ENCODE data around the gene PIGC. TPM values are rescaled to one million over a fixed set of nuclear protein-coding genes. Genes with fewer than 3 reads are reported as not detected.

Gene PIGC
- total and polyA plus RNA-seq, 9 donors = 22.7 to 31.6 (median 26.0) TPM

- Histone ChIP-seq H3K9me3 (replicated peaks; ENCODE audit: control insufficient read depth, low read depth, low read length) (no peaks in the 10 kb centered on the region), H3K27me3 (ENCODE audit: control insufficient read depth, insufficient read depth, low read length) (no peaks in the 10 kb centered on the region), H3K4me1 (ENCODE audit: control insufficient read depth, insufficient read depth, low read length) (peaks cover 16% of the 10 kb centered on the region), H3K36me3 (ENCODE audit: control insufficient read depth, insufficient read depth, low read length) (no peaks in the 10 kb centered on the region), H3K4me3 (ENCODE audit: low read length) (no peak overlapping the region), H3K27ac (ENCODE audit: low read length) (no peak overlapping the region)
- no peak for DNase-seq
- no CpG with 5 or more reads among the region's 3 CpGs for WGBS (ENCODE audit: insufficient coverage)
Observed at GRCh38 chr1:172395576-172395975, 48.3 kb downstream of the PIGC start.

- WGBS (ENCODE audit: insufficient coverage) = no CpG with 5 or more reads among the region's 5 CpGs
- peak overlapping the region; percentile 31 for H3K27ac ChIP-seq (ENCODE audit: low read length)
- H3K4me3 ChIP-seq (ENCODE audit: low read length) = no peak overlapping the region
- no peak for DNase-seq
- peaks cover 17% of the 10 kb centered on the region for H3K4me1 ChIP-seq (ENCODE audit: control insufficient read depth, insufficient read depth, low read length)
- no peaks in the 10 kb centered on the region for H3K36me3 ChIP-seq (ENCODE audit: control insufficient read depth, insufficient read depth, low read length)
- H3K9me3 ChIP-seq (replicated peaks; ENCODE audit: control insufficient read depth, low read depth, low read length) = no peaks in the 10 kb centered on the region
- no peaks in the 10 kb centered on the region for H3K27me3 ChIP-seq (ENCODE audit: control insufficient read depth, insufficient read depth, low read length)
Observed at GRCh38 chr1:172394811-172395210, 49.1 kb downstream of the PIGC start.

GRCh38 chr1:172394141-172394751 lies 49.6 kb downstream of the PIGC start:
- H3K36me3 ChIP-seq (ENCODE audit: control insufficient read depth, insufficient read depth, low read length) = no peaks in the 10 kb centered on the region
- H3K27me3 ChIP-seq (ENCODE audit: control insufficient read depth, insufficient read depth, low read length) = no peaks in the 10 kb centered on the region
- H3K4me3 ChIP-seq (ENCODE audit: low read length) = no peak overlapping the region
- peaks cover 16% of the 10 kb centered on the region for H3K4me1 ChIP-seq (ENCODE audit: control insufficient read depth, insufficient read depth, low read length)
- DNase-seq = no peak
- peak overlapping the region; percentile 31 for H3K27ac ChIP-seq (ENCODE audit: low read length)
- no peaks in the 10 kb centered on the region for H3K9me3 ChIP-seq (replicated peaks; ENCODE audit: control insufficient read depth, low read depth, low read length)
- WGBS (ENCODE audit: insufficient coverage) = 80% methylated on average over 2 of the region's 4 CpGs

- Histone ChIP-seq H3K27me3 (ENCODE audit: control insufficient read depth, insufficient read depth, low read length) (no peaks in the 10 kb centered on the region), H3K4me1 (ENCODE audit: control insufficient read depth, insufficient read depth, low read length) (peaks cover 15% of the 10 kb centered on the region), H3K4me3 (ENCODE audit: low read length) (no peak overlapping the region), H3K27ac (ENCODE audit: low read length) (no peak overlapping the region), H3K36me3 (ENCODE audit: control insufficient read depth, insufficient read depth, low read length) (no peaks in the 10 kb centered on the region), H3K9me3 (replicated peaks; ENCODE audit: control insufficient read depth, low read depth, low read length) (no peaks in the 10 kb centered on the region)
- peak; percentile 67 for DNase-seq
- 83% methylated on average over 4 of the region's 5 CpGs for WGBS (ENCODE audit: insufficient coverage)
Observed at GRCh38 chr1:172393354-172393753, 50.5 kb downstream of the PIGC start.

- no peak overlapping the region for H3K4me3 ChIP-seq (ENCODE audit: low read length)
- H3K36me3 ChIP-seq (ENCODE audit: control insufficient read depth, insufficient read depth, low read length) = no peaks in the 10 kb centered on the region
- peak overlapping the region; percentile 93 for H3K27ac ChIP-seq (ENCODE audit: low read length)
- peaks cover 15% of the 10 kb centered on the region for H3K4me1 ChIP-seq (ENCODE audit: control insufficient read depth, insufficient read depth, low read length)
- peak; percentile 83 for DNase-seq
- no peaks in the 10 kb centered on the region for H3K27me3 ChIP-seq (ENCODE audit: control insufficient read depth, insufficient read depth, low read length)
- no CpG with 5 or more reads among the region's 1 CpG for WGBS (ENCODE audit: insufficient coverage)
- no peaks in the 10 kb centered on the region for H3K9me3 ChIP-seq (replicated peaks; ENCODE audit: control insufficient read depth, low read depth, low read length)
Observed at GRCh38 chr1:172391976-172392375, 51.9 kb downstream of the PIGC start.

Other genes with a start within 250 kb of the PIGC start
- 105 TPM for gene C1orf105, start 23.4 kb downstream of the PIGC start, total RNA-seq
- 100 to 1,000 TPM in 3 of 8 donors, 10 to 100 TPM in 5; 85.2 to 174 (median 97.6) TPM for gene C1orf105, start 23.4 kb downstream of the PIGC start, polyA plus RNA-seq (ENCODE audit: insufficient read depth in 1 of 8, insufficient read length in 8 of 8, low replicate concordance in 1 of 8)
- gene SUCO, start 89.1 kb upstream of the PIGC start, total RNA-seq = 40.2 TPM
- 10 to 100 TPM; 25.4 to 47.4 (median 34.5) TPM for gene SUCO, start 89.1 kb upstream of the PIGC start, polyA plus RNA-seq (ENCODE audit: insufficient read depth in 1 of 8, insufficient read length in 8 of 8, low replicate concordance in 1 of 8)
- gene FASLG, start 215.0 kb upstream of the PIGC start, total RNA-seq = 0.13 TPM
- gene FASLG, start 215.0 kb upstream of the PIGC start, polyA plus RNA-seq (ENCODE audit: insufficient read depth in 1 of 8, insufficient read length in 8 of 8, low replicate concordance in 1 of 8) = under 1 TPM in 7 of 8 donors, not detected in 1; 0.09 to 0.16 (median 0.11) TPM